PFSK-1 (cell line): ENCODE results near the gene ZCCHC3.

Experiments used
- FOXP2 ChIP-seq: optimal IDR thresholded peaks from 2 replicates; pipeline ENCODE3; 2011; ENCODE audit warnings: borderline replicate concordance, control low read depth, inconsistent platforms; ENCODE audit not compliant: insufficient read depth; ENCODE audit errors: extremely low read length, extremely low read depth
- POLR2AphosphoS5 ChIP-seq: IDR thresholded peaks from 2 replicates; pipeline ENCODE4 v1.6.1; 2012; ENCODE audit warnings: low read depth, mild to moderate bottlenecking, control low read depth, low read length, moderate library complexity
- REST ChIP-seq, 2 experiments: IDR thresholded peaks; 2 replicates each; pipeline versions ENCODE4 v1.6.1 to v1.8.0; 2011 to 2012; ENCODE audit warnings: low read depth in 2 of 2, low read length in 2 of 2, control low read depth in 1 of 2, inconsistent platforms in 1 of 2, mild to moderate bottlenecking in 1 of 2, moderate library complexity in 1 of 2; ENCODE audit not compliant: insufficient read depth in 1 of 2
- SIN3A ChIP-seq: IDR thresholded peaks from 2 replicates; pipeline ENCODE4 v1.6.1; 2012; ENCODE audit warnings: mild to moderate bottlenecking, low read length, moderate library complexity, borderline replicate concordance; ENCODE audit not compliant: insufficient read depth
- TAF1 ChIP-seq: IDR thresholded peaks from 2 replicates; pipeline ENCODE4 v1.6.1; 2012; ENCODE audit warnings: low read length, control low read depth, borderline replicate concordance; ENCODE audit not compliant: insufficient read depth

ZCCHC3 gene

GRCh38 chr20:328975-329695, 31.8 kb downstream of the ZCCHC3 start:
- no peak for TF ChIP-seq POLR2AphosphoS5
- TF ChIP-seq TAF1 = no peak
- no peak for TF ChIP-seq REST (IDR thresholded peaks at IDR 0.05; ENCODE audit: insufficient read depth in 1 of 2, low read depth in 2 of 2, low read length in 2 of 2)
- no peak for TF ChIP-seq SIN3A
- no peak for TF ChIP-seq FOXP2

- TF ChIP-seq REST (IDR thresholded peaks at IDR 0.05; ENCODE audit: insufficient read depth in 1 of 2, low read depth in 2 of 2, low read length in 2 of 2) = no peak
- TF ChIP-seq SIN3A = no peak
- no peak for TF ChIP-seq TAF1
- TF ChIP-seq POLR2AphosphoS5 = no peak
- no peak for TF ChIP-seq FOXP2
Observed at GRCh38 chr20:329851-330232, 32.5 kb downstream of the ZCCHC3 start.

DNA sequence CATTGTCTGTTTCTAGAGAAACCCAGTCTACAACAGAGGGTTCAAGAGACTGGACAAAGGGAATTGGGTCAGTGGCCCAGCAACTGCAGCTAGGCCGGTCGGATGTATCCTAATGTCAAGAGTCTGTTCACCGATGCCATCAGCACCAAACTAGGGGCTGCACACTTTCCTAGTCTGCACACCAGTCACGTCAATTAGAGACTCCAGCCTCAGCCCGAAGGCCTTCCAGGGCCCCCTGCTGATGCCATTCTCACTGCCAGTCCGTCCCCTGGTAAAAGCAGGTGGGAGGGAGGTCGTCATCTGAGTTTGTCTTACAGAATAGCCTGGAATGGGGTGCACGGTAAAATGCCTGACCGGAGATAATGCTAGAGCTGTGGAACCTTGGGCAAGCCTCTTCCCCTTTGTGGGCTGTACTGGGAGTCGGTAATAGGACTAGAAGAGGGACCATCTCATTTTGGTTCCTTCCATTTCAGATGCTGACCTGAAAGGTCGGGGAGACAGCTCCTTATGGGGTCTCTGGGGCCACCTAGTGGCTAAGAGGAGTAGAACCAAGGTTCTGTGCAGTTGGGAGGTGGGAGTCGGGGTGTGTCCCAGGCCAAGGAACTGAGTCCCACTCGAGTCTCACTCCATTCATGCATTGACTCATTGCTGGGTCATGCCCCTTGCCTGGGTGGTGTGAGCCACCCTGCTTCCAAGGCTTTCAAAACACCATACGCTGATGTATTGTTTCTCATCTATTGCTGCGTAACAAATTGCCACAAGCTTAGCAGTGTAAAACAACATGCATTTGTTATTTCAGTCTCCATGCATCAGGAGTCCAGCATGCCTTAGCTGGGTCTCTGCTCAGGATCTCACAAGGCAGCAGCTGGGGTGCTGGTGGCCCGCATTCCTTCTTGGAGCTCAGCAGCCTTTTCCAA, 33.1 kb downstream of the ZCCHC3 start:
- TF ChIP-seq FOXP2 = no peak
- TF ChIP-seq POLR2AphosphoS5 = peak; percentile 42; the same call in 1 of the 2 replicates

GRCh38 chr20:334578-334977, 37.2 kb downstream of the ZCCHC3 start:
- TF ChIP-seq POLR2AphosphoS5 (no peak), SIN3A (no peak), FOXP2 (no peak), REST (IDR thresholded peaks at IDR 0.05; ENCODE audit: insufficient read depth in 1 of 2, low read depth in 2 of 2, low read length in 2 of 2) (no peak), TAF1 (no peak)

DNA sequence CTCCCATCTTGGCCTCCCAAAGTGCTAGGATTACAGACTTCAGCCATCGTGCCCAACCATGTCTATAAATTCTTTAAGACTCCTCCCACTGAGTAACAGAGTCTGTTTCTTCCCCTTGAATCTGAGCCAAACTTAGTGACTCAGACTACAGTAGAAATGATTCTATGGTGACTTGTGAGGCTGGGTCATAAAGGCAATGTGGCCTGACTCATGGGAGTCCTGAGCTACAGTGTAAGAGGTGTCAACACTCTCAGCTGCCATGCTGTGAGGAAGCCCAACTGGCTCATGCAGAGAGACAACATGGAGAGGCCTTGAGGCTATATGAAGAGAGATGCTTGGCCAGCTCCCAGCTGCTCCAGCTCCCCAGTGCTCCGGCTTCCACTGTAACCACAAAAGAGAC, 44.3 kb downstream of the ZCCHC3 start:
- TF ChIP-seq FOXP2 (peak; percentile 40), REST (IDR thresholded peaks at IDR 0.05; ENCODE audit: insufficient read depth in 1 of 2, low read depth in 2 of 2, low read length in 2 of 2) (no peak)
